ENCODE results near the gene OR51I1. TPM values are rescaled to one million over a fixed set of nuclear protein-coding genes. Genes with fewer than 3 reads are reported as not detected.

OR51I1 gene
- total RNA-seq, 3 donors from 2014 or later: not detected

- H3K4me3 Mint-ChIP-seq: no peak within 1 kb of the TSS
- ATAC-seq (no peak), DNase-seq (no peak)
- H3K36me3 Mint-ChIP-seq (ENCODE audit: insufficient read depth): no peaks in the 10 kb centered on the region
- H3K4me1 Mint-ChIP-seq (ENCODE audit: low read depth): no peaks in the 10 kb centered on the region
- H3K9me3 Mint-ChIP-seq: no peaks in the 10 kb centered on the region
- peaks cover 25% of the 10 kb centered on the region for H3K27me3 Mint-ChIP-seq (ENCODE audit: low read depth)
These were observed 19.5 kb downstream of the OR51I1 start, which contains the start of gene OR51Q1 for GRCh38 chr11:5421811-5422210. TSS of gene OR51Q1 (plus strand) at chr11:5422111. CDS start at chr11:5422201, 90 bp downstream.

- H3K27me3 Mint-ChIP-seq (ENCODE audit: low read depth): peaks cover 24% of the 10 kb centered on the region
- no peaks in the 10 kb centered on the region for H3K36me3 Mint-ChIP-seq (ENCODE audit: insufficient read depth)
- ATAC-seq (no peak), DNase-seq (no peak)
- no peak overlapping the region for H3K4me3 Mint-ChIP-seq
- H3K4me1 Mint-ChIP-seq (ENCODE audit: low read depth): no peaks in the 10 kb centered on the region
- H3K9me3 Mint-ChIP-seq: no peaks in the 10 kb centered on the region
These were observed 20.3 kb downstream of the OR51I1 start for GRCh38 chr11:5420993-5421392.

- no peak overlapping the region for H3K4me3 Mint-ChIP-seq
- no peak for ATAC-seq
- DNase-seq: no peak
- no peaks in the 10 kb centered on the region for H3K36me3 Mint-ChIP-seq (ENCODE audit: insufficient read depth)
- no peaks in the 10 kb centered on the region for H3K9me3 Mint-ChIP-seq
- H3K4me1 Mint-ChIP-seq (ENCODE audit: low read depth): no peaks in the 10 kb centered on the region
- peaks cover 17% of the 10 kb centered on the region for H3K27me3 Mint-ChIP-seq (ENCODE audit: low read depth)
These were observed 36.1 kb downstream of the OR51I1 start for GRCh38 chr11:5405173-5405572.

- Mint-ChIP-seq H3K27me3 (ENCODE audit: low read depth) (no peaks in the 10 kb centered on the region), H3K4me3 (no peak overlapping the region), H3K4me1 (ENCODE audit: low read depth) (no peaks in the 10 kb centered on the region), H3K9me3 (no peaks in the 10 kb centered on the region), H3K36me3 (ENCODE audit: insufficient read depth) (no peaks in the 10 kb centered on the region)
- no peak for ATAC-seq
- DNase-seq: no peak
These were observed 42.4 kb downstream of the OR51I1 start for GRCh38 chr11:5398936-5399335.

GRCh38 chr11:5394091-5394490, 47.2 kb downstream of the OR51I1 start:
- Mint-ChIP-seq H3K4me1 (ENCODE audit: low read depth) (no peaks in the 10 kb centered on the region), H3K27me3 (ENCODE audit: low read depth) (peaks cover 5% of the 10 kb centered on the region), H3K9me3 (no peaks in the 10 kb centered on the region), H3K36me3 (ENCODE audit: insufficient read depth) (no peaks in the 10 kb centered on the region), H3K4me3 (no peak overlapping the region)
- DNase-seq (no peak), ATAC-seq (no peak)

Other genes starting within 250 kb of the OR51I1 start
- gene OR51V1, start 240.8 kb downstream of the OR51I1 start, total RNA-seq: not detected
- gene HBB, start 214.4 kb downstream of the OR51I1 start, total RNA-seq: not detected
- gene HBD, start 207.0 kb downstream of the OR51I1 start, total RNA-seq: under 1 TPM in 2 of 3 donors, not detected in 1; 0.46 to 0.51 TPM
- gene HBG1, start 191.7 kb downstream of the OR51I1 start, total RNA-seq: 1 to 10 TPM; 1.0 to 2.4 (median 1.5) TPM
- 1 to 10 TPM; 5.7 to 7.5 (median 5.8) TPM for gene HBG2, start 186.7 kb downstream of the OR51I1 start, total RNA-seq
- 1 to 10 TPM; 1.3 to 2.3 (median 2.0) TPM for gene HBE1, start 171.6 kb downstream of the OR51I1 start, total RNA-seq
- not detected for gene OR51B4, start 139.6 kb downstream of the OR51I1 start, total RNA-seq
- gene OR51B2, start 117.2 kb downstream of the OR51I1 start, total RNA-seq: not detected
- not detected for gene OR51B5, start 98.0 kb downstream of the OR51I1 start, total RNA-seq
- not detected for gene OR51B6, start 90.0 kb downstream of the OR51I1 start, total RNA-seq
- not detected for gene OR51M1, start 57.7 kb downstream of the OR51I1 start, total RNA-seq
- not detected for gene OR51Q1, start 19.4 kb downstream of the OR51I1 start, total RNA-seq
- not detected for gene OR51I2, start 7.8 kb upstream of the OR51I1 start, total RNA-seq
- not detected for gene OR52D1, start 47.2 kb upstream of the OR51I1 start, total RNA-seq
- not detected for gene UBQLN3, start 68.4 kb upstream of the OR51I1 start, total RNA-seq
- not detected for gene UBQLNL, start 75.2 kb upstream of the OR51I1 start, total RNA-seq
- not detected for gene OR52H1, start 107.0 kb upstream of the OR51I1 start, total RNA-seq
- not detected for gene OR52B6, start 139.4 kb upstream of the OR51I1 start, total RNA-seq
- gene TRIM6, start 155.1 kb upstream of the OR51I1 start, total RNA-seq: under 1 TPM in 2 of 3 donors, not detected in 1; 0.14 to 0.30 TPM
- gene TRIM34, start 183.5 kb upstream of the OR51I1 start, total RNA-seq: 1 to 10 TPM; 1.2 to 2.4 (median 1.6) TPM
- 1 to 10 TPM; 5.0 to 8.7 (median 5.2) TPM for gene TRIM5, start 243.6 kb upstream of the OR51I1 start, total RNA-seq
- 10 to 100 TPM; 25.0 to 53.3 (median 41.1) TPM for gene TRIM22, start 248.3 kb upstream of the OR51I1 start, total RNA-seq

Measured in activated T-cell treated with anti-CD3 and anti-CD28 coated beads, Interleukin-2, amount 50 U/mL, for 4 hours (primary cell).